HepG2 (cell line): Measurements from ENCODE around the gene ALB. TPM values are rescaled to one million over a fixed set of nuclear protein-coding genes. Genes with fewer than 3 reads are reported as not detected.
A peak's percentile ranks its signal among the peaks of the same experiment; 100 is the strongest.

Experiments
- AGO1 ChIP-seq: fragments of 200-400 bp; formaldehyde crosslinking; IDR thresholded peaks from 2 replicates; pipeline ENCODE4 v1.6.1; 2017; ENCODE audit warnings: mild to moderate bottlenecking, low read depth, low read length, moderate library complexity; ENCODE audit not compliant: poor library complexity, severe bottlenecking
- AGO2 ChIP-seq: fragments of 200-400 bp; formaldehyde crosslinking; optimal IDR thresholded peaks from 2 replicates; pipeline ENCODE3; 2017; ENCODE audit warnings: mild to moderate bottlenecking, low read depth, low read length, moderate library complexity
- DMAP1 ChIP-seq: IDR thresholded peaks from 2 replicates; pipeline ENCODE4 v1.6.1; 2016
- ESRRA ChIP-seq: sonication (generic); formaldehyde crosslinking; IDR thresholded peaks from 2 replicates; pipeline ENCODE4 v1.5.1; 2020; ENCODE audit warnings: mild to moderate bottlenecking, low read depth, missing genetic modification reagents
- KMT2A ChIP-seq: sonication (generic); formaldehyde crosslinking; IDR thresholded peaks from 2 replicates; pipeline ENCODE4 v1.4.0; 2020; ENCODE audit warnings: missing genetic modification reagents
- NKX3-1 ChIP-seq: sonication (generic); formaldehyde crosslinking; IDR thresholded peaks from 2 replicates; pipeline ENCODE4 v1.5.0; 2020; ENCODE audit warnings: missing genetic modification reagents
- PAF1 ChIP-seq: IDR thresholded peaks from 2 replicates; pipeline ENCODE4 v1.6.1; 2016; ENCODE audit warnings: missing genetic modification reagents, missing compliant biosample characterization
- PCBP2 ChIP-seq: fragments of 200-400 bp; formaldehyde crosslinking; optimal IDR thresholded peaks from 2 replicates; pipeline ENCODE3; 2018; ENCODE audit warnings: low read length, low read depth; ENCODE audit not compliant: poor library complexity, severe bottlenecking
- POLR2G ChIP-seq: fragments of 200-400 bp; formaldehyde crosslinking; IDR thresholded peaks from 2 replicates; pipeline ENCODE4 v1.6.1; 2018; ENCODE audit warnings: mild to moderate bottlenecking, low read depth, low read length, moderate library complexity
- REPIN1 ChIP-seq: sonication (generic); formaldehyde crosslinking; IDR thresholded peaks from 2 replicates; pipeline ENCODE4 v1.8.0; 2022; ENCODE audit warnings: missing genetic modification reagents, low read depth, mild to moderate bottlenecking, borderline replicate concordance
- SMAD1 ChIP-seq: sonication (generic); formaldehyde crosslinking; IDR thresholded peaks from 2 replicates; pipeline ENCODE4 v1.4.0; 2020; ENCODE audit warnings: missing genetic modification reagents, low read depth, mild to moderate bottlenecking, borderline replicate concordance
- ZNF20 ChIP-seq: sonication (generic); formaldehyde crosslinking; IDR thresholded peaks from 2 replicates; pipeline ENCODE4 v1.4.0; 2020; ENCODE audit warnings: mild to moderate bottlenecking, moderate library complexity, missing genetic modification reagents
- ZNF24 ChIP-seq: fragments of 450-650 bp; IDR thresholded peaks from 2 replicates; pipeline ENCODE4 v1.6.1; 2017; ENCODE audit warnings: antibody characterized with exemption, mild to moderate bottlenecking
- ZNF282 ChIP-seq: fragments of 450-650 bp; IDR thresholded peaks from 2 replicates; pipeline ENCODE4 v1.6.1; 2018; ENCODE audit not compliant: partially characterized antibody
- ZNF556 ChIP-seq: sonication (generic); formaldehyde crosslinking; IDR thresholded peaks from 2 replicates; pipeline ENCODE4 v1.4.0; 2020; ENCODE audit warnings: mild to moderate bottlenecking, missing genetic modification reagents, borderline replicate concordance
- ZNF564 ChIP-seq: sonication (generic); formaldehyde crosslinking; IDR thresholded peaks from 2 replicates; pipeline ENCODE4 v1.8.1; 2023; ENCODE audit warnings: mild to moderate bottlenecking, missing genetic modification reagents
- ZNF766 ChIP-seq: sonication (generic); formaldehyde crosslinking; IDR thresholded peaks from 2 replicates; pipeline ENCODE4 v1.5.0; 2020; ENCODE audit warnings: missing genetic modification reagents, borderline replicate concordance
- ZNF768 ChIP-seq: sonication (generic); formaldehyde crosslinking; IDR thresholded peaks from 2 replicates; pipeline ENCODE4 v1.4.0; 2020; ENCODE audit warnings: missing genetic modification reagents
- ZNF879 ChIP-seq: sonication (generic); formaldehyde crosslinking; IDR thresholded peaks from 2 replicates; pipeline ENCODE4 v1.8.1; 2023; ENCODE audit warnings: missing genetic modification reagents
- polyA plus RNA-seq, 8 experiments: library from polyadenylated mRNA; depleted of rRNA in 3 of 8; stranded (reverse) in 7 of 8; unstranded in 1 of 8; fragments of >200 nt; fragmentation: Illumina TruSeq in 4 of 8; extraction: Trizol in 4 of 8; gene quantifications; 2 replicates each; pipeline versions ENCODE4 v1.2.1 to v1.2.3, GENCODE V29; 2011 to 2016; ENCODE audit warnings: low read depth in 4 of 8, missing spikeins in 1 of 8, mixed read lengths in 1 of 8; ENCODE audit not compliant: insufficient read depth in 1 of 8
- total RNA-seq, 5 experiments: library from RNA; depleted of rRNA; stranded (reverse); fragments of >200 nt; fragmentation: Illumina TruSeq; extraction: Trizol; gene quantifications; 2 replicates each; pipeline ENCODE4 v1.2.3, GENCODE V29; 2016; ENCODE audit warnings: low read depth in 1 of 5
- TF ChIP-seq, protein P1 (sequence below): sonication (generic); formaldehyde crosslinking; conservative IDR thresholded peaks from 2 replicates; pipeline ENCODE4 v1.5.0; 2020; ENCODE audit warnings: missing genetic modification reagents
- TF ChIP-seq, protein P2 (sequence below): sonication (generic); formaldehyde crosslinking; conservative IDR thresholded peaks from 2 replicates; pipeline ENCODE4 v1.8.1; 2023; ENCODE audit warnings: missing genetic modification reagents
- TF ChIP-seq, protein P3 (sequence below): sonication (generic); formaldehyde crosslinking; IDR thresholded peaks from 2 replicates; pipeline ENCODE4 v1.4.0; 2020; ENCODE audit warnings: missing genetic modification reagents, borderline replicate concordance
- TF ChIP-seq, protein P4 (sequence below): sonication (generic); formaldehyde crosslinking; IDR thresholded peaks from 2 replicates; pipeline ENCODE4 v1.5.0; 2020; ENCODE audit warnings: missing genetic modification reagents, mild to moderate bottlenecking, borderline replicate concordance

ALB gene
- total and polyA plus RNA-seq, 2 of the 13 experiments (the other 11 are each of a cell fraction or from before 2014, with no cell fraction given), result 22,259 to 22,625 TPM

DNA sequence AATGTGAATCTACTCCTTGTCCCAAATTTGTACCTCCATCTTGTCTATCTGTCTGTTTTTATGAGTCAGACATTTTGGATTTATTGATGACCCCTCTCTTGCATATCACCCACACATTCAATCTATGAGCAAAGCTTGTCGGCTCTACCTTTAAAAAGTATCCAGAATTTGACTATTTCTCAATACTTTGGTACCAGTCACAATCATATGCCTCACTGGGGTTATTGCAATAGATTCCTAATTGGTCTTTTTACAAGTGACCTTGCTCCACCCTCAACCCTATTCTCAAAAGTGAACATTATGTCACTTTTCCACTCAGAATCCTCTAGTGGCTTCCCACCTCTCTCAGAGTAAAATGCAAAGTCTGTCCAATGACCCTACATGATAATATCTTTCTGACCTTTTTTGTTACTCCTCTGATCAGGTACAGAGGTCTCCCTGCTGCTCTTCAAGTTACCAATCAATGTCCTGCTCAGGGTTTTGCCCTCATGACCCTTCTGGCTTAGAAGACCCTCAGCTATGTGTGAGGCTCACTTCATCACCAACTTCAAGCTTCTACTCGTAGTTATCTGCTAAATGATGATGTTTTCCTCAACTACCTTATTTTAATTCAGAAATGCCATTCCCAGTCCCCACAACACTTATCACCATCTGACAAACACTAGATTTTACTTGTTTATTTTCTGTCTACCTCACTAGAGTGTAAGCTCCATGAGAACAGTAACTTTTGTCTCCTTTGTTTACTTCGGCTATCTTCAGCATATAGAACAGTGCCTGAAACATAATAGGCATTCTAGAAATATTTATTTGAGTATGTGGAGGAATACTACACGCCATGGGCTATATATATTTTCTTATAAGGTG, 54.3 kb downstream of the ALB start (continued):
- TF ChIP-seq, protein P1, sequence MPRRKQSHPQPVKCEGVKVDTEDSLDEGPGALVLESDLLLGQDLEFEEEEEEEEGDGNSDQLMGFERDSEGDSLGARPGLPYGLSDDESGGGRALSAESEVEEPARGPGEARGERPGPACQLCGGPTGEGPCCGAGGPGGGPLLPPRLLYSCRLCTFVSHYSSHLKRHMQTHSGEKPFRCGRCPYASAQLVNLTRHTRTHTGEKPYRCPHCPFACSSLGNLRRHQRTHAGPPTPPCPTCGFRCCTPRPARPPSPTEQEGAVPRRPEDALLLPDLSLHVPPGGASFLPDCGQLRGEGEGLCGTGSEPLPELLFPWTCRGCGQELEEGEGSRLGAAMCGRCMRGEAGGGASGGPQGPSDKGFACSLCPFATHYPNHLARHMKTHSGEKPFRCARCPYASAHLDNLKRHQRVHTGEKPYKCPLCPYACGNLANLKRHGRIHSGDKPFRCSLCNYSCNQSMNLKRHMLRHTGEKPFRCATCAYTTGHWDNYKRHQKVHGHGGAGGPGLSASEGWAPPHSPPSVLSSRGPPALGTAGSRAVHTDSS (CRISPR knock-in tag), result no peak
- no peak for TF ChIP-seq AGO1
- no peak for TF ChIP-seq ZNF564 (CRISPR knock-in tag)
- no peak for TF ChIP-seq AGO2
- no peak for TF ChIP-seq ZNF282
- no peak for TF ChIP-seq KMT2A (CRISPR knock-in tag)
- no peak; the same call in 1 of the 2 replicates for TF ChIP-seq REPIN1
- no peak for TF ChIP-seq DMAP1 (CRISPR knock-in tag)
- TF ChIP-seq, protein P2, sequence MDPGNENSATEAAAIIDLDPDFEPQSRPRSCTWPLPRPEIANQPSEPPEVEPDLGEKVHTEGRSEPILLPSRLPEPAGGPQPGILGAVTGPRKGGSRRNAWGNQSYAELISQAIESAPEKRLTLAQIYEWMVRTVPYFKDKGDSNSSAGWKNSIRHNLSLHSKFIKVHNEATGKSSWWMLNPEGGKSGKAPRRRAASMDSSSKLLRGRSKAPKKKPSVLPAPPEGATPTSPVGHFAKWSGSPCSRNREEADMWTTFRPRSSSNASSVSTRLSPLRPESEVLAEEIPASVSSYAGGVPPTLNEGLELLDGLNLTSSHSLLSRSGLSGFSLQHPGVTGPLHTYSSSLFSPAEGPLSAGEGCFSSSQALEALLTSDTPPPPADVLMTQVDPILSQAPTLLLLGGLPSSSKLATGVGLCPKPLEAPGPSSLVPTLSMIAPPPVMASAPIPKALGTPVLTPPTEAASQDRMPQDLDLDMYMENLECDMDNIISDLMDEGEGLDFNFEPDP (CRISPR knock-in tag), result no peak
- no peak for TF ChIP-seq ZNF24
- no peak for TF ChIP-seq PCBP2
- TF ChIP-seq PAF1, result peak; percentile 88
- no peak for TF ChIP-seq ZNF879 (CRISPR knock-in tag)
- no peak for TF ChIP-seq ZNF556 (CRISPR knock-in tag)
- TF ChIP-seq ESRRA (CRISPR knock-in tag), result no peak
- peak; percentile 59 for TF ChIP-seq POLR2G
- TF ChIP-seq, protein P3, sequence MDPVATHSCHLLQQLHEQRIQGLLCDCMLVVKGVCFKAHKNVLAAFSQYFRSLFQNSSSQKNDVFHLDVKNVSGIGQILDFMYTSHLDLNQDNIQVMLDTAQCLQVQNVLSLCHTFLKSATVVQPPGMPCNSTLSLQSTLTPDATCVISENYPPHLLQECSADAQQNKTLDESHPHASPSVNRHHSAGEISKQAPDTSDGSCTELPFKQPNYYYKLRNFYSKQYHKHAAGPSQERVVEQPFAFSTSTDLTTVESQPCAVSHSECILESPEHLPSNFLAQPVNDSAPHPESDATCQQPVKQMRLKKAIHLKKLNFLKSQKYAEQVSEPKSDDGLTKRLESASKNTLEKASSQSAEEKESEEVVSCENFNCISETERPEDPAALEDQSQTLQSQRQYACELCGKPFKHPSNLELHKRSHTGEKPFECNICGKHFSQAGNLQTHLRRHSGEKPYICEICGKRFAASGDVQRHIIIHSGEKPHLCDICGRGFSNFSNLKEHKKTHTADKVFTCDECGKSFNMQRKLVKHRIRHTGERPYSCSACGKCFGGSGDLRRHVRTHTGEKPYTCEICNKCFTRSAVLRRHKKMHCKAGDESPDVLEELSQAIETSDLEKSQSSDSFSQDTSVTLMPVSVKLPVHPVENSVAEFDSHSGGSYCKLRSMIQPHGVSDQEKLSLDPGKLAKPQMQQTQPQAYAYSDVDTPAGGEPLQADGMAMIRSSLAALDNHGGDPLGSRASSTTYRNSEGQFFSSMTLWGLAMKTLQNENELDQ (CRISPR knock-in tag), result no peak
- no peak for TF ChIP-seq ZNF766
- TF ChIP-seq, protein P4, sequence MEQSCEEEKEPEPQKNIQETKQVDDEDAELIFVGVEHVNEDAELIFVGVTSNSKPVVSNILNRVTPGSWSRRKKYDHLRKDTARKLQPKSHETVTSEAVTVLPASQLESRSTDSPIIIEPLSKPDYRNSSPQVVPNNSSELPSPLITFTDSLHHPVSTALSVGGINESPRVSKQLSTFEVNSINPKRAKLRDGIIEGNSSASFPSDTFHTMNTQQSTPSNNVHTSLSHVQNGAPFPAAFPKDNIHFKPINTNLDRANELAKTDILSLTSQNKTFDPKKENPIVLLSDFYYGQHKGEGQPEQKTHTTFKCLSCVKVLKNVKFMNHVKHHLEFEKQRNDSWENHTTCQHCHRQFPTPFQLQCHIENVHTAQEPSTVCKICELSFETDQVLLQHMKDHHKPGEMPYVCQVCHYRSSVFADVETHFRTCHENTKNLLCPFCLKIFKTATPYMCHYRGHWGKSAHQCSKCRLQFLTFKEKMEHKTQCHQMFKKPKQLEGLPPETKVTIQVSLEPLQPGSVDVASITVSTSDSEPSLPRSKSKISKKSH, result no peak
- TF ChIP-seq SMAD1 (CRISPR knock-in tag), result no peak
- TF ChIP-seq ZNF20 (CRISPR knock-in tag), result no peak
- TF ChIP-seq NKX3-1 (CRISPR knock-in tag), result no peak
- no peak for TF ChIP-seq ZNF768 (CRISPR knock-in tag)
